HepG2 (cell line): ENCODE measurements around the gene PCBP2. TPM values are rescaled to one million over a fixed set of nuclear protein-coding genes. Genes with fewer than 3 reads are reported as not detected.

ENCODE experiments used
- AHDC1 ChIP-seq: sonication (generic); formaldehyde crosslinking; IDR thresholded peaks from 2 replicates; pipeline ENCODE4 v1.5.1; 2020; ENCODE audit warnings: mild to moderate bottlenecking, missing genetic modification reagents, borderline replicate concordance
- DMAP1 ChIP-seq: IDR thresholded peaks from 2 replicates; pipeline ENCODE4 v1.6.1; 2016
- MNT ChIP-seq: fragments of 450-650 bp; IDR thresholded peaks from 2 replicates; pipeline ENCODE4 v1.6.1; 2016
- NFAT5 ChIP-seq: sonication (generic); formaldehyde crosslinking; IDR thresholded peaks from 2 replicates; pipeline ENCODE4 v1.4.0; 2020; ENCODE audit warnings: missing genetic modification reagents
- NONO ChIP-seq, 2 experiments: fragments of 450-650 bp in 1 of 2; sonication (generic) in 1 of 2; formaldehyde crosslinking in 1 of 2; IDR thresholded peaks in 1 of 2; conservative IDR thresholded peaks in 1 of 2; 2 replicates each; pipeline versions ENCODE4 v1.6.1 to v1.8.0; 2017 to 2022; ENCODE audit warnings: mild to moderate bottlenecking in 1 of 2, missing genetic modification reagents in 1 of 2, moderate library complexity in 1 of 2
- PATZ1 ChIP-seq: sonication (generic); formaldehyde crosslinking; IDR thresholded peaks from 2 replicates; pipeline ENCODE4 v1.4.0; 2020; ENCODE audit warnings: missing genetic modification reagents
- SMC3 ChIP-seq: IDR thresholded peaks from 2 replicates; pipeline ENCODE4 v1.6.1; 2011; ENCODE audit warnings: low read length, improper control_type of control experiment
- SNAI1 ChIP-seq: sonication (generic); formaldehyde crosslinking; IDR thresholded peaks from 2 replicates; pipeline ENCODE4 v1.5.0; 2020; ENCODE audit warnings: mild to moderate bottlenecking, missing genetic modification reagents, borderline replicate concordance
- ZNF333 ChIP-seq: sonication (generic); formaldehyde crosslinking; IDR thresholded peaks from 2 replicates; pipeline ENCODE4 v1.4.0; 2020; ENCODE audit warnings: mild to moderate bottlenecking, missing genetic modification reagents, borderline replicate concordance
- polyA plus RNA-seq, 8 experiments: library from polyadenylated mRNA; depleted of rRNA in 3 of 8; stranded (reverse) in 7 of 8; unstranded in 1 of 8; fragments of >200 nt; fragmentation: Illumina TruSeq in 4 of 8; extraction: Trizol in 4 of 8; gene quantifications; 2 replicates each; pipeline versions ENCODE4 v1.2.1 to v1.2.3, GENCODE V29; 2011 to 2016; ENCODE audit warnings: low read depth in 4 of 8, missing spikeins in 1 of 8, mixed read lengths in 1 of 8; ENCODE audit not compliant: insufficient read depth in 1 of 8
- total RNA-seq, 5 experiments: library from RNA; depleted of rRNA; stranded (reverse); fragments of >200 nt; fragmentation: Illumina TruSeq; extraction: Trizol; gene quantifications; 2 replicates each; pipeline ENCODE4 v1.2.3, GENCODE V29; 2016; ENCODE audit warnings: low read depth in 1 of 5

The PCBP2 gene
- total and polyA plus RNA-seq, 2 of the 13 experiments (the other 11 are each of a cell fraction or from before 2014, with no cell fraction given), result 154 to 345 TPM

GRCh38 chr12:53492830-53493609, 41.1 kb downstream of the PCBP2 start (continued):
- TF ChIP-seq SNAI1 (CRISPR knock-in tag) (no peak), DMAP1 (CRISPR knock-in tag) (peak; percentile 39; the same call in 1 of the 2 replicates), MNT (0 out of 2 replicates have a peak, but pooled peaks have one; percentile 8), NFAT5 (CRISPR knock-in tag) (no peak), NONO (IDR thresholded peaks at IDR 0.05) (no peak), NONO (CRISPR knock-in tag; conservative IDR thresholded peaks at IDR 0.05) (peak; percentile 67; the same call in 1 of the 2 replicates), PATZ1 (CRISPR knock-in tag) (peak; percentile 94), SMC3 (no peak), ZNF333 (CRISPR knock-in tag) (no peak), AHDC1 (CRISPR knock-in tag) (no peak)
